Midbrain (tissue), 1 donor: ENCODE data around the gene KLHL17.
"Not testable (repeated sequence)": the region's sequence is repeated elsewhere in the genome, so short reads cannot be mapped to it uniquely, and the experiment has no call there.

Experiments
- DNase-seq: peaks from one replicate; lab custom pipeline; 2025; lab: John Stamatoyannopoulos, UW

Gene KLHL17

DNA sequence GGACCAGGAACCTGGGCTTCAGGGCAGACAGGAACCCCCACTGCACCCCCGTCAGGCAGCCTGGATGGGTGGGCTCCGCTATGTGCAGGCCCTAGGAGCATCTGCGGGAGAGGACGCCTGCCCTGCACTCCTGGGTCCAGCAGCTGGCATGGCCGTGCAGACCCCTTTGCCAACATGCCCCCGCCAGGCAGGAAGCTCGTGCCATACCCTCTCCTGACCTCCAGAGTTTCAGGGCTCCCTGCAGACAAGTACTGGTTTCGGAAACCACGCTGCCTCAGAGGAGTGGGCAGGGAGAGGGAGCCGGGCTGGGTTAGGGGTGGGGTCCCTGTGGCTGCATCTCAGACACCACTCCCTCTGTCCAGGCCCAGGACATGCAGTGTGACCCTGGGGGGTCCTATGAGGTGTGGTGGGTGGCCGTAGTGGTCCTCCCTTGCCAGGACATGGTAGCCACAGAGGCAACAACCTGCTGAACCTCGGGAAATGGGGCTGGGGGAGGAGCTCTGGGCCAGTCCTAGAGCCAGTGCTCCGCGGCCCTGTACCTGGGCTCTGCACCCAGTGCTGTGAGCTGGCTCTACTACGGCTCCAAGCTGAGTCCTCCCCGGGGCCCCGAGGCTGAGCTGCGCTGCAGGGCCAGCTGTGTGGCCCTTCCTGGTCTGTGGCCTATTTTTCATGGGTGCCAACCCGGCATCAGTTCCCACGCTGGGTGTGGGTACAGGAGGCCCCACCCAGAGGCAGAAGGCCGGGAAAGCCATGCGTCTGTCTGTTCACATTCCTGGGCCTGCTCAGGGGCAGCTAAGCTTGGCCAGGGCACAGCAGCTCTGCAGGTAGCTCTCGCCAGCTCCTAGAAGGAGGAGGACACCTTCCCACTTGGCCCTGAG lies 7.3 kb downstream of the KLHL17 start:
- no peak for DNase-seq

DNA sequence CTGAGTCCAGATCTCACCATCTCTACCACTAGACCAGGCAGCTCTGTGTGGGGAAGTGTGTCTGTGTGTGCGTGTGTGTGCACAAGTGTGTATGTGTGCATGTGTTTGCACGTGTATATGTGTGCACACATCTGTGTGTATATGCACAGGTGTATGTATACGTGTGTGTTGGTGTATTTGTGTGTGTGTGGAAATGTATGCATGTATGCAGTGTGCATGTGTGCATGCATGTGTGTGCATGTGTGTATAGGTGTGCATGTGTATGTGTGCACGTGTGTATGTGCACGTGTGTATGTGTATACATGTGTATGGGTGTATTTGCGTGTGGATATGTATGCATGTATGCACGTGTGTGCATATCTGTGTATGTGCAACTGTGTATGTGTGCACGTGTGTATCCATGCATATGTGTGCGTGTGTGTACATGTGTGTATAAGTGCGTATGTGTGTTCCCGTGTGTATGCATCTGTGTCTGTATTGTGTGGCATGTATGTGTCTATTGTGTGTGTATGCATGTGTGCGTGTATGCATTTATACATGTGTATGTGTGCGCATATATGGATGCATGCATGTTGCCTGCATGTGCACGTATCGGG lies 9.0 kb downstream of the KLHL17 start:
- DNase-seq: no peak

DNA sequence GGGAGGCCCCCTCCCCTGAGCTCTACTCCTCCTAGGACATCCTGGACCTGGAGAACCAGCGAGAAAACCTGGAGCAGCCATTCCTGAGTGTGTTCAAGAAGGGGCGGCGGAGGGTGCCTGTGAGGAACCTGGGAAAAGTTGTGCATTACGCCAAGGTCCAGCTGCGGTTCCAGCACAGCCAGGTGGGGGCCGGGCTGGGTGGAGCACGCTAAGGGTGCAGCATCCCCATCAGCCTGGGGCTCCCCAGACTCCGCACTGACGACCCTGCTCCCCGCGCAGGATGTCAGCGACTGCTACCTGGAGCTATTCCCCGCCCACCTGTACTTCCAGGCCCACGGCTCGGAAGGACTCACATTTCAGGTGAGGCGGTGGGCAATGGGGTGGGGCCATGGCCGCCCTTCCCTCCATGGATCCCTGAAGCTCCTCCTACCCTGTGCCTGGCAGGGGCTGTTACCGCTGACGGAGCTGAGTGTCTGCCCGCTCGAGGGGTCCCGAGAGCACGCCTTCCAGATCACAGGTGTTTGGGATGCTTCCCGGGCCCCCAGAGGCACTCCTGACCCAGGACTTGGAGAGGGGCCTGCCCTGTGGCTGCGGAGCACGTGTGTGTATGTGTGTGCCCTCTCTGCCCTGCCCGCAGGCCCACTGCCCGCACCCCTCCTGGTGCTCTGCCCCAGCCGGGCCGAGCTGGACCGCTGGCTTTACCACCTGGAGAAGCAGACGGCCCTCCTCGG lies 10.0 kb downstream of the KLHL17 start:
- no peak for DNase-seq

GRCh38 chr1:970973-971730 lies 10.8 kb downstream of the KLHL17 start:
- no peak for DNase-seq

- DNase-seq: no peak
These were observed 11.5 kb downstream of the KLHL17 start for GRCh38 chr1:971751-972506.

GRCh38 chr1:972726-973458 lies 12.5 kb downstream of the KLHL17 start:
- no peak for DNase-seq

- DNase-seq: no peak
These were observed 13.3 kb downstream of the KLHL17 start for GRCh38 chr1:973459-974292.

- no peak for DNase-seq
These were observed 13.9 kb downstream of the KLHL17 start for GRCh38 chr1:974293-974640.

DNA sequence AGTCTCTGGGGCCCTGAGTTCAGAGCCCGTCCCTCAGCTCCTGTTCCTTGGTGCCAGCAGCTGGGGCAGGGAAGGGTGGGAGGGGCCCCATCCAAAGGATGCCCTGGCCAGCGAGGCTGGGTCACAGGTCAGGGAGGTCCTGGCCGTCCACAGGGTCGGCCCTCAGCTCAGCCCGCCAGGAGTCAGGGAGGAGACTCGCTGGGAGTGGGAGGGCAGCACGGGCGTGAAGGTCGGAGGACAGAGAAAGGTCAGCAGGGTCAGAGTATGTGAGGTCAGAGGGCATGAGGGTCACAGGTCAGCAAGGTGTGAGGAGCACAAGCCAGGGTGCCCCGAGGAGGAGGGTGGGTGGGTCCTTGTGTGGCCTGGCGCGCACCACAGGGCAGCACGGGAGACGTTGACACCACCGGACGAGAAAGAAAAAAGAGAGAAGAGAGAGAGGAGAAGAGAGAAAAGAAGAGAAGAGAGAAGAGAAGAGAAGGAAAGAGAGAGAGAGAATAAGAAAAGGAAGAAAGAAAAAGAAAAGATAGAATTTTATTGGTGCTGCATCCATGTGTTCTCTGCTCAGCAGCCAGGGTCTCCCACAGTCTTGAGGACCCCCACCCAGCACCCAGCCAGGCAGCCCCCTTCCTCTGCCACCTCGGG lies 14.4 kb downstream of the KLHL17 start:
- no peak for DNase-seq

DNA sequence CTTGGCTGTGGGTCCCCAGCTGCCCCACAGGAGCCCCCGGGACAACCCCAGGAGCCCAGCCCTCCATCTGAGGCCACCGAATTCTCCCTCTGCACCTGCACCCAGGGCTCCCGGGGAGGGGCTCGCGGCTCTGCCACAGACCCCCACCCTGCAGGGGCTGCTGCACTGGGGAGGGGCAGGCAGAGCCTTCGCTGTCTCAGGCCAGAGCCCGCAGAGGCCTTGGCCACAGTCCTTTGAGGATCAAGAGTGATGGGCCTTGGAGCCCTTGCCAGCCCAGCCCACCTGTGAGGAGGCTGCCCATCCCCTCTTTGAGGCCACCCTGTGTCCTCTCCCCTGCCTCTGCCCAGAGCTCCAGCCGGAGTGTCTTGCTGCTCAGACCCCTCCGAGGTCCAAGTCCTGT lies 15.0 kb downstream of the KLHL17 start:
- DNase-seq: no peak

- no peak for DNase-seq
These were observed 15.7 kb downstream of the KLHL17 start for GRCh38 chr1:975896-976683.

DNA sequence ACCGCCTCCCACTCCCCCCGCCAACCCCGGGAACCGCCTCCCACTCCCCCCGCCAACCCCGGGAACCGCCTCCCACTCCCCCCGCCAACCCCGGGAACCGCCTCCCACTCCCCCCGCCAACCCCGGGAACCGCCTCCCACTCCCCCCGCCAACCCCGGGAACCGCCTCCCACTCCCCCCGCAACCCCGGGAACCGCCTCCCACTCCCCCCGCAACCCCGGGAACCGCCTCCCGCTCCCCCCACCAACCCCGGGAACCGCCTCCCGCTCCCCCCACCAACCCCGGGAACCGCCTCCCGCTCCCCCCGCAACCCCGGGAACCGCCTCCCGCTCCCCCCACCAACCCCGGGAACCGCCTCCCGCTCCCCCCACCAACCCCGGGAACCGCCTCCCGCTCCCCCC lies 16.4 kb downstream of the KLHL17 start:
- DNase-seq: not testable (repeated sequence)

DNA sequence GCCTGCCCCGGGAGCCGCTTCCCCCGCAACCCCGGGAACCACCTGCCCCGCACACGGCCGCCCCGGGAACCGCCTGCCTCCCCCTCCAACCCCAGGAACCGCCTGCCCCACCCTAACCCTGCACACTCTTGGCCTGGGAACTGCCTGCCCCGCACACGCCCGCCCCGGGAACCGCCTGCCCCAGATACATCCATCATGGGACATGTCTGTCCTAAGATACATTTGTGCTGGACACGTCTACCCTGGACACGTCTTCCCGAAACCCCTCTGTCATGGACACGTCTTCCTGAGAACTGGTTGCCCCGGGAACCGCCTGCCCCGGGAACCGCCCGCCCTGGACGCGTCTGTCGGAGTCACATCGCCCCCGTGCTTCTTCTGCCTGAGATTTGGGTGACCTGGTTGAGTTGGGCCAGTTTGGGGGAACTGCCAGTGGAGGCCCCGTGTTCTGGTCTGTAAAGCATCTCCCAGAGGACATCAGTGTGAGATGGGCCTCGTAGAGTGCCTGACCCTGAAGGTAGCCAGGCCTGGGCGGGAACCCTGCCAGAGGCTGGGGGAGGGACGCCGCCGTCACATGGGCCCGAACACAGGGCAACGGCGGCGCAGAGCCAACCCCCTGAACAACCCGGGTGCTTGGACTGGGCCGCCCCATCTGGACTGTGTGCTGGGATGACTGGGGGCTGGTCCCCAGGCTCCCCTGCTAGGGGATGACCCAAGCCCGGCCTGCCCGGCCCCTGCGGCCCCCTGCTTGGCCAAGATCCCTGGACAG lies 17.9 kb downstream of the KLHL17 start:
- no peak for DNase-seq

GRCh38 chr1:978835-979743 lies 18.7 kb downstream of the KLHL17 start:
- DNase-seq: no peak

DNA sequence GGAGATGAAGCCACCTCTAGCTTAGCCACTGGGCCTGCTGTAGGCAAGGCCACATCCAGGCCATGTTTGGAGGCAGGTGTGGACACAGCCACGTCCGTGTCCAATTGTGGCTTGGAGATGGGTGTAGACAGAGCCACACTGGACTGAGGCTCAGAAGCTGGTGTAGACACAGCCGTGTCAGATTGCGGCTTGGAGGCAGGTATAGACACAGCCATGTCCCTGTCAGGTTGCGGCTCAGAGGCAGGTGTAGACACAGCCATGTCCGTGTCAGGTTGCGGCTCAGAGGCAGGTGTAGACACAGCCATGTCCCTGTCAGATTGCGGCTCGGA lies 19.3 kb downstream of the KLHL17 start:
- DNase-seq: no peak

GRCh38 chr1:980137-980571 lies 19.8 kb downstream of the KLHL17 start:
- DNase-seq: no peak
